ENCODE measurements around the gene PHETA2.
"Not testable (repeated sequence)": the region's sequence is repeated elsewhere in the genome, so short reads cannot be mapped to it uniquely, and the experiment has no call there.

PHETA2 gene

GRCh38 chr22:42111798-42112197 lies 37.8 kb downstream of the PHETA2 start:
- DNase-seq, result no peak

DNA sequence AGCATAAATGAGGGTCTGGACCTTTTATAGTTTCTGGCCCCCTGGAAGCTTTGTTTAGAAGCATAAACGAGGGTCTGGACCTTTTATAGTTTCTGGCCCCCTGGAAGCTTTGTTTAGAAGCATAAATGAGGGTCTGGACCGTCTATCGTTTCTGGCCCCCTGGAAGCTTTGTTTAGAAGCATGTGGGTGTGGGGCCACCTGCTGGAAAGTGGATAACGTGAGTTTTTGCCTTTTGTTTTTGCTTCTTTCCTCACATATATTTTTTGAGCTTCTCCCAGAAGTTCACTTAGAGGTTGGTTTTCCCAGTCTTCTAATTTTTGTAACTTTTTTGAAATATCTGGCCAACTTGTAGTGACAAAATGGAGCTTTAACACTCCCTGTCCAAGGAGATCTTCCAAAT lies 38.7 kb downstream of the PHETA2 start:
- not testable (repeated sequence) for DNase-seq

GRCh38 chr22:42114721-42115120 lies 40.7 kb downstream of the PHETA2 start:
- DNase-seq, result no peak

- DNase-seq, result not testable (repeated sequence)
Observed at GRCh38 chr22:42115420-42115830, 41.4 kb downstream of the PHETA2 start.

- no peak for DNase-seq
Observed at GRCh38 chr22:42116848-42117424, 42.9 kb downstream of the PHETA2 start.

- peak; percentile 73 for DNase-seq
Observed at GRCh38 chr22:42120231-42121021, 46.4 kb downstream of the PHETA2 start.

- not testable (repeated sequence) for DNase-seq
Observed at GRCh38 chr22:42123529-42123928, 49.5 kb downstream of the PHETA2 start.

- DNase-seq, result no peak
Observed at GRCh38 chr22:42127606-42128005, 53.6 kb downstream of the PHETA2 start.

GRCh38 chr22:42128007-42128406 lies 54.0 kb downstream of the PHETA2 start:
- DNase-seq, result not testable (repeated sequence)

Data from activated effector memory CD4-positive, alpha-beta T cell treated with anti-CD3 and anti-CD28 coated beads, Interleukin-2, amount 50 U/mL, for 16 hours (primary cell).